GM18517 (cell line): ENCODE measurements around the gene CLDN4.

Experiments
- ATAC-seq: cut with Tn5 transposase; IDR thresholded peaks from one replicate; pipeline ENCODE4 v1.9.1; 2021; ENCODE audit warnings: mild to moderate bottlenecking, moderate library complexity; ENCODE audit not compliant: unreplicated experiment

The CLDN4 gene

DNA sequence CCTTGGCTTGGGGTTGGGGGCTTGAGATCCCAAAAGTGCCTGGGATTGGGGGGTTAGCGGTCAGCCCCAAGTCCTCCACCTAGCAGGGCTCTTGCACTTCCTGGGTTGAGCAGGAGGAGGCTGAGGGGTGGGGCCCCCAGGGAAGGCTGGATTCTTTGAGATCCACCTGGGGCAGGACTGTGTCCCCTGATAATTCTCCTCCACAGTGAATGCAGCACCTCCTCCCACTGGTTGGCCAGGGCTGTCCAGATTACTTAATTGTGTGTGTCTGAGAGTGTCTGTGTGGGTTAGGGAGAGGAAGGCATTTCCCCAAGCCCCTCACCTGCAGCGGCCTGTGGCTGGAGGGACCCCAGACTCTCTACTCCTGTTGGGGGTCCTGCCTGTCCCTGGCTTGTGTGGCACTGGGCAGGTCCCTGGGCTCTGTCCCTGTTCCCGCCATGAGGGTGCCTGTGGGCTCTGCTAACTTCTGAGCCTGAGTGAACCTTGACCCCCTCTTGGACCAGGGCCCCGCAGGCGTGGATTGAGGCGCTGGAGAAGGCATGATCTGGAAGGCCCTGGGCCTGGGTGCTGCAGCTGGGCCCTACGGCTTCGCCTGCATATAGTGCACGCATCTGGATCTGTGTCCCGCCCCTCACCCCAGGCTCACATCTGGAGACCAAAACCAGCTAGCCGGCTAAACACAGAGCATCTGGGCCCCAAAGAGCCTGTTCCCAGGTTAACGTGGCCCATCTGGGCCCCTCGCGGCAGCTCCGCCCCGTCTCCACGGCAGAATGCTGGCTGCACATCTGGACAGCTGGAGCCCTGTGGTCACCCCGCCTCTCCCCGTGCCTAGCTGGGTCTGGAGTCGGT, 40.6 kb downstream of the CLDN4 start:
- ATAC-seq = no peak

DNA sequence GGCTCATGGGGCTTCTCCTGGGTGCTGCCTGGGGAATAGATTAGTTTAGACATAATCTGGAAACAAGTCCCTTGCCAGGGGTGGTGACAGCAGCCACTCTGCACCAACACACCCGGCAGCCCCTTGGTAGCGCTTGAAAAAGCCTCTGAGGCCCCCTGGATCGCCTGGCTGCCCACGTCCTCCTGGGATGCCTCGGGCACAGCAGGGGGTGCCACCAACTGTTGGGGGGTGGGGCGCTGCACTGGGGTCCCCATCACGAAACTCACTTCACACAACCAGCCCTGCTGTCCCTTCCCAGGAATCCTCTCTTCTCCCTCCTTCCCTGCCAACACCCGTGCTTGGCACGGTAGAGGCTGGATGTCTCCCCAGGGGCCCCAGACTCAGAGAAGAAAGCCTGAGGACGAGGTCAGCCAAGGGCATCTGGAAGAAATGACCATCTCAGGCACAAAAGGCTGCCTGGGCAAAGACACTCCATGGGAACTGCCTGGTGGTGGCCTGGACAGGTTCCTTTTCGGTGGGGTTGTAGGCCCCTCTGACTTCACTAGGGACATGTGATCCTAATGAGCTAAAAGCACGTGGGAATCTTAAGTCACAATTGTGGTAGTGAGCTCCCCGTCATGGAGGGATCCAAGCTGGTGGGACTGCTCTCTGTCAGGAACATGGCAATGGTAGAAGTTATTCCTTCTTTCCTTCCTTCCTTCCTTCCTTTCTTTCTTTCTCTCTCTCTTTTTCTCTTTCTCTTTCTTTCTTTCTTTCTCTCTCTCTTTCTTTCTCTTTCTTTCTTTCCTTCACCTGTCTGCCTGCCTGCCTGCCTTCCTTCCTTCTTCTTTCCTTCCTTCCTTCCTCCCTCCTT, 41.5 kb downstream of the CLDN4 start:
- no peak for ATAC-seq

DNA sequence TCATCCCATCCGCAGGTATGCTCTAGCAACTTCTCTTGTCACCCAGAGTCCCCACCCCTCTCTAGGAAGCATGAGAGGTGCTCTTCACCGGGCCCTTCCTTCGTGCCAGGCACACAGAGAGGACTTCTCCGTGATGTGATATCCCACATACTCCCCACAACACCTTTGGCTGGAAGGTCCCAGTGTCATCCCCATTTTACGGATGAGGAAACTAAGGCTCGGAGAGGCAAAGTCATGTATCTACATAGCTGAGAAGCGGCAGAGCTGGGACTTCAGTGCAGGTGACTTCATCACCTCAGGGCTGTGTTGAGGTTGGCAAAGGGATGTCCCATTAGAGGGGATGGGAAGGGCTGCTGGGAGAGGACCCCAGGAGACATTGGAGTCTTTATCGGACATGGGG, 45.6 kb downstream of the CLDN4 start:
- no peak for ATAC-seq

DNA sequence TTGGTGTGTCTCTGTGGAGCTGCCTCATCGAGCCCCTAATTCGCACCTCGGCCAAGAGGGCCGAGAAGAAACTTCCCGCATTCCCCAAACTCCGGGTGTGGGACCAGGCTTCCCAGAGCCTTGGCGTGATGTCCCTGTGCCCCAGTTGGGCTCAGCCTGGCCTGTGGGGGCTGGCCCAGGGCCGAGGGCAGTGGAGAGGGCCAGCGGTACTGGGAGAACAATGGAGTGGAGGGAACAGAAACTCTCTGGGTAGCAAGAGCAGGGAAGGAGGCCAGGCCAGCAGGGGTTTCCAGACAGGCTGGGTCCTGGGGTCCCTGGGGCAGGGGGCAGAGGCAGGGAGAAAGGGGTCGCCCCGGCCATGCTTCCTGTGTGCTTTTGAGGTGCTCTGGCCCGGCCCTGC, 46.2 kb downstream of the CLDN4 start:
- no peak for ATAC-seq

DNA sequence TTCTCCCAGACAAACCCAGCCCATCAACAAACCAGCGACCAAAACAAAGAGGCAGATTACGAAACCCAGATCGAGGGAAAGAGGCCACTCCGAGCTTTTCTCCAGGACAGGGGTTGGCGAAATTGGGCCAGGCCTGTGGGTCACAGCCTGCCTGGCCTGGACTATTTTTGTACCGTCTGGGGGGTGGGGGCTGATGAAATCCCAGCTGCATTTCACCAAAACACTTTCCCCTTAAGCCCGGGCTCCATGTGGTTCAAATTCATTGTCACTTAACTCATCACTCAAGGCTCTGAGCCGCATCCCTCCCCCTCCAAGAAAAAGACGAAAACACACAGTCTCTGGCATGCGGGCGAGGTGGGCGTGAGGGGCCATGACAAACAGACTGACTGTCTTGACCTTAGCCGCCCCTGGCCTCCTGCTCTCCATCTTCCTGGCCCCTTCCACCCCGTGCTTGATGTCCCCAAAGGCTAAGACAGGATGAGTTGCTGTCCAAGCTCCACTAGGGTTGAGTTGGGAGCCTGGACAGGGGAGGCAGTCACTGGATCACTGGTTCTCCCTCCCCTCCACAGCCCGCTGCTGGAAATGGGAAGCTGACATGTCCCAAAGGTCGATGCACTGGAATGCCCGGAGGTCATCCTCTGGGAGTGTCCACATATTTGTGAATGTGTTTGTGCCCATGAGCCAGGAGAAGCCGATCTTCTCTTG, 49.3 kb downstream of the CLDN4 start:
- ATAC-seq = no peak

DNA sequence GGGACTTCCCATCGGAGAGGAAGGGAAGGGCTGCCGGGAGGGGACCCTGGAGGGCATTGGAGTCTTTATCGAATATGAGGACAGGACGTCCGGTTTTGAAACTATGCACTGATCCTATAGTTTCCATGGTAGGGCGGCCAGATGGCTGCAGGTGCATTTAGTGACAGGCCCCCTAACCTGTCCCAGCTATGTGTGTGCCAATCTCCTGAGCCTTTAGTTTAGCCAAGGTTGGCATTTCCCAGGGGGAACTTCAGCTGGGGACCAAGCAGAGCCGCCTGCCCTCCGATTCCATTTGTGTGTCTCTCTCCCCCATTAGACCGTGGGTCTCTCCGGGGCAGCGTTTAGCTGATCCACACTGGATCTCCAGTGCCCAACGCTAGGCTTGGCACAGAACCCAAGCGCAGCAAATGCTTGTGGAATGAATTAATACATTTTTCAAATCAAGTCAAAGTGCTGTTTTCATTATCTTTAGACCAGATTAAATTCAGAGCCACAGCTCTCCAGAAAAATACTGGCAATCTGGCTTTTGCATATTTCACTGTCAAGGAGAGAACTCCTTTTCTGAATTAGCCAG, 50.0 kb downstream of the CLDN4 start:
- ATAC-seq = no peak

DNA sequence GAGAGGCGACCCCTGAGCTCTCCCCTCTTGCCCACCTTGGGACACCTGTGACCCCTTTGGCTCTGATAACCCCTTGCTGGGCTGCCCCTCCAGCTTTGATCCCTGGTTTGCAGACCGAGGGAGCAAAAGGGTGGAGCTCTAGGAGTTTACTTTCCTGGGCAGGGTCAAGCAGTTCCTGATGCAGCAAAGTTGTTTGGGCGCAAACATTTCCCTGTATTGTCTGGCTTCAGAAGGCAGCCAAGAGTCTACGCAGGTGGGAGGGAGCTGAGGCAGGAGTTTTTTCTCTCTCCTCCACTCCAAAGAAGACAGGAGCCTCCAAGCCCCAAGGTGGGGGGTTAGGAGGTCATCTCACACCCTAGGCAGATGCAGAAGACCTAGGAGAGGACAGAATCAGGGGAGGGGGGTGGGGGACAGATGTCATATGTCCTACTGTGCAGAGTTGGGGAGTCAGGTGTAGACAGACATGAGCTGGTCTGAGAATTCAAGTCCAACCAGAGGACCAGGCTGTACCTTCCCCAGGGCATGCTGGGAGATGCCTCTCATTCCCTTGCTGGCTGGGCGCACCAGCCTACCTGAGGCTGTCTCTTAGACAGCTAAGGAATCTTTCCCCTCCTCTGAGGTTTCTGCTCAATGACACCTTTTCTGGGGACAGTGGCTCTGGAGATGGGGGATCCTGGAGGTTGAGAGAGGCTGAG, 50.7 kb downstream of the CLDN4 start:
- no peak for ATAC-seq

DNA sequence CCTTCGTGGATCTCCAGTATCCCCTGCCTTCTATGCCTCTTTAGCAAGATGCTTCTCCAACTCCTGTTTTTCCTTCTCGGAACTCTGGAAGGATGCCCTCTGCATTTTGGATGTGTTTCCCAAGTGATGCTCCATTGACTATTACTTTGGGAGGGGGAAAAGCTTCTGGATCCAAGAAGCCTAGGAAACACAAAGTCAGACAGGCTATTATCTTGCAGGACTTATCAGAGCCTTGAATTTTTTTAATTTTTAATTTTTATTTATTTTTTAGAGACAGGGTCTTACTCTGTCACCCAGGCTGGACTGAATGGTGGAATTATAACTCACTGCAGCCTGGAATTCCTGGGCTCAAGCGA, 51.2 kb downstream of the CLDN4 start:
- no peak for ATAC-seq
